ENCODE results near the gene BACE1-AS. TPM values are rescaled to one million over a fixed set of nuclear protein-coding genes. Genes with fewer than 3 reads are reported as not detected.

BACE1-AS gene
- total and polyA plus RNA-seq, 2 experiments from 2014 or later: 10.6 to 19.6 TPM

- no peak for DNase-seq (ENCODE audit: low spot score)
- H3K27me3 ChIP-seq (ENCODE audit: insufficient read depth): no peaks in the 10 kb centered on the region
- no peak for TF ChIP-seq EZH2 (IDR thresholded peaks at IDR 0.05; ENCODE audit: low read depth, unreplicated experiment)
- no peak for TF ChIP-seq REST (IDR thresholded peaks at IDR 0.05; ENCODE audit: unreplicated experiment)
- TF ChIP-seq ZNF331 (CRISPR knock-in tag; IDR thresholded peaks at IDR 0.05; ENCODE audit: low read depth): no peak
- TF ChIP-seq, protein P1, sequence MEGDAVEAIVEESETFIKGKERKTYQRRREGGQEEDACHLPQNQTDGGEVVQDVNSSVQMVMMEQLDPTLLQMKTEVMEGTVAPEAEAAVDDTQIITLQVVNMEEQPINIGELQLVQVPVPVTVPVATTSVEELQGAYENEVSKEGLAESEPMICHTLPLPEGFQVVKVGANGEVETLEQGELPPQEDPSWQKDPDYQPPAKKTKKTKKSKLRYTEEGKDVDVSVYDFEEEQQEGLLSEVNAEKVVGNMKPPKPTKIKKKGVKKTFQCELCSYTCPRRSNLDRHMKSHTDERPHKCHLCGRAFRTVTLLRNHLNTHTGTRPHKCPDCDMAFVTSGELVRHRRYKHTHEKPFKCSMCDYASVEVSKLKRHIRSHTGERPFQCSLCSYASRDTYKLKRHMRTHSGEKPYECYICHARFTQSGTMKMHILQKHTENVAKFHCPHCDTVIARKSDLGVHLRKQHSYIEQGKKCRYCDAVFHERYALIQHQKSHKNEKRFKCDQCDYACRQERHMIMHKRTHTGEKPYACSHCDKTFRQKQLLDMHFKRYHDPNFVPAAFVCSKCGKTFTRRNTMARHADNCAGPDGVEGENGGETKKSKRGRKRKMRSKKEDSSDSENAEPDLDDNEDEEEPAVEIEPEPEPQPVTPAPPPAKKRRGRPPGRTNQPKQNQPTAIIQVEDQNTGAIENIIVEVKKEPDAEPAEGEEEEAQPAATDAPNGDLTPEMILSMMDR (conservative IDR thresholded peaks at IDR 0.05; ENCODE audit: low read depth in 2 of 2): no peak
- TF ChIP-seq STAT1 (IDR thresholded peaks at IDR 0.05; ENCODE audit: unreplicated experiment): no peak
- no peak for TF ChIP-seq ZNF114 (CRISPR knock-in tag; IDR thresholded peaks at IDR 0.05)
- TF ChIP-seq, protein P2, sequence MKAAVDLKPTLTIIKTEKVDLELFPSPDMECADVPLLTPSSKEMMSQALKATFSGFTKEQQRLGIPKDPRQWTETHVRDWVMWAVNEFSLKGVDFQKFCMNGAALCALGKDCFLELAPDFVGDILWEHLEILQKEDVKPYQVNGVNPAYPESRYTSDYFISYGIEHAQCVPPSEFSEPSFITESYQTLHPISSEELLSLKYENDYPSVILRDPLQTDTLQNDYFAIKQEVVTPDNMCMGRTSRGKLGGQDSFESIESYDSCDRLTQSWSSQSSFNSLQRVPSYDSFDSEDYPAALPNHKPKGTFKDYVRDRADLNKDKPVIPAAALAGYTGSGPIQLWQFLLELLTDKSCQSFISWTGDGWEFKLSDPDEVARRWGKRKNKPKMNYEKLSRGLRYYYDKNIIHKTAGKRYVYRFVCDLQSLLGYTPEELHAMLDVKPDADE (IDR thresholded peaks at IDR 0.05): no peak
- TF ChIP-seq EZH2phosphoT487 (IDR thresholded peaks at IDR 0.05; ENCODE audit: unreplicated experiment): no peak
- TF ChIP-seq CREB1 (CRISPR knock-in tag; IDR thresholded peaks at IDR 0.05; ENCODE audit: low read depth): no peak
- no peak for TF ChIP-seq POLR2AphosphoS5 (IDR thresholded peaks at IDR 0.05; ENCODE audit: low read depth)
- TF ChIP-seq, protein P3, sequence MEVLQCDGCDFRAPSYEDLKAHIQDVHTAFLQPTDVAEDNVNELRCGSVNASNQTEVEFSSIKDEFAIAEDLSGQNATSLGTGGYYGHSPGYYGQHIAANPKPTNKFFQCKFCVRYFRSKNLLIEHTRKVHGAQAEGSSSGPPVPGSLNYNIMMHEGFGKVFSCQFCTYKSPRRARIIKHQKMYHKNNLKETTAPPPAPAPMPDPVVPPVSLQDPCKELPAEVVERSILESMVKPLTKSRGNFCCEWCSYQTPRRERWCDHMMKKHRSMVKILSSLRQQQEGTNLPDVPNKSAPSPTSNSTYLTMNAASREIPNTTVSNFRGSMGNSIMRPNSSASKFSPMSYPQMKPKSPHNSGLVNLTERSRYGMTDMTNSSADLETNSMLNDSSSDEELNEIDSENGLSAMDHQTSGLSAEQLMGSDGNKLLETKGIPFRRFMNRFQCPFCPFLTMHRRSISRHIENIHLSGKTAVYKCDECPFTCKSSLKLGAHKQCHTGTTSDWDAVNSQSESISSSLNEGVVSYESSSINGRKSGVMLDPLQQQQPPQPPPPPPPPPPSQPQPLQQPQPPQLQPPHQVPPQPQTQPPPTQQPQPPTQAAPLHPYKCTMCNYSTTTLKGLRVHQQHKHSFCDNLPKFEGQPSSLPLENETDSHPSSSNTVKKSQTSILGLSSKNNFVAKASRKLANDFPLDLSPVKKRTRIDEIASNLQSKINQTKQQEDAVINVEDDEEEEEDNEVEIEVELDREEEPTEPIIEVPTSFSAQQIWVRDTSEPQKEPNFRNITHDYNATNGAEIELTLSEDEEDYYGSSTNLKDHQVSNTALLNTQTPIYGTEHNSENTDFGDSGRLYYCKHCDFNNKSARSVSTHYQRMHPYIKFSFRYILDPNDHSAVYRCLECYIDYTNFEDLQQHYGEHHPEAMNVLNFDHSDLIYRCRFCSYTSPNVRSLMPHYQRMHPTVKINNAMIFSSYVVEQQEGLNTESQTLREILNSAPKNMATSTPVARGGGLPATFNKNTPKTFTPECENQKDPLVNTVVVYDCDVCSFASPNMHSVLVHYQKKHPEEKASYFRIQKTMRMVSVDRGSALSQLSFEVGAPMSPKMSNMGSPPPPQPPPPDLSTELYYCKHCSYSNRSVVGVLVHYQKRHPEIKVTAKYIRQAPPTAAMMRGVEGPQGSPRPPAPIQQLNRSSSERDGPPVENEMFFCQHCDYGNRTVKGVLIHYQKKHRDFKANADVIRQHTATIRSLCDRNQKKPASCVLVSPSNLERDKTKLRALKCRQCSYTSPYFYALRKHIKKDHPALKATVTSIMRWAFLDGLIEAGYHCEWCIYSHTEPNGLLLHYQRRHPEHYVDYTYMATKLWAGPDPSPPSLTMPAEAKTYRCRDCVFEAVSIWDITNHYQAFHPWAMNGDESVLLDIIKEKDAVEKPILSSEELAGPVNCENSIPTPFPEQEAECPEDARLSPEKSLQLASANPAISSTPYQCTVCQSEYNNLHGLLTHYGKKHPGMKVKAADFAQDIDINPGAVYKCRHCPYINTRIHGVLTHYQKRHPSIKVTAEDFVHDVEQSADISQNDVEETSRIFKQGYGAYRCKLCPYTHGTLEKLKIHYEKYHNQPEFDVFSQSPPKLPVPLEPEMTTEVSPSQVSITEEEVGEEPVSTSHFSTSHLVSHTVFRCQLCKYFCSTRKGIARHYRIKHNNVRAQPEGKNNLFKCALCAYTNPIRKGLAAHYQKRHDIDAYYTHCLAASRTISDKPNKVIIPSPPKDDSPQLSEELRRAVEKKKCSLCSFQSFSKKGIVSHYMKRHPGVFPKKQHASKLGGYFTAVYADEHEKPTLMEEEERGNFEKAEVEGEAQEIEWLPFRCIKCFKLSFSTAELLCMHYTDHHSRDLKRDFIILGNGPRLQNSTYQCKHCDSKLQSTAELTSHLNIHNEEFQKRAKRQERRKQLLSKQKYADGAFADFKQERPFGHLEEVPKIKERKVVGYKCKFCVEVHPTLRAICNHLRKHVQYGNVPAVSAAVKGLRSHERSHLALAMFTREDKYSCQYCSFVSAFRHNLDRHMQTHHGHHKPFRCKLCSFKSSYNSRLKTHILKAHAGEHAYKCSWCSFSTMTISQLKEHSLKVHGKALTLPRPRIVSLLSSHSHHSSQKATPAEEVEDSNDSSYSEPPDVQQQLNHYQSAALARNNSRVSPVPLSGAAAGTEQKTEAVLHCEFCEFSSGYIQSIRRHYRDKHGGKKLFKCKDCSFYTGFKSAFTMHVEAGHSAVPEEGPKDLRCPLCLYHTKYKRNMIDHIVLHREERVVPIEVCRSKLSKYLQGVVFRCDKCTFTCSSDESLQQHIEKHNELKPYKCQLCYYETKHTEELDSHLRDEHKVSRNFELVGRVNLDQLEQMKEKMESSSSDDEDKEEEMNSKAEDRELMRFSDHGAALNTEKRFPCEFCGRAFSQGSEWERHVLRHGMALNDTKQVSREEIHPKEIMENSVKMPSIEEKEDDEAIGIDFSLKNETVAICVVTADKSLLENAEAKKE (CRISPR knock-in tag; IDR thresholded peaks at IDR 0.05): no peak
- TF ChIP-seq NANOG (IDR thresholded peaks at IDR 0.05; ENCODE audit: borderline replicate concordance): no peak
- H3K9me2 ChIP-seq (ENCODE audit: insufficient read depth): no peaks in the 10 kb centered on the region
- no peak overlapping the region for H2AFZ ChIP-seq
- H3K9me3 Mint-ChIP-seq: no peaks in the 10 kb centered on the region
- no peak overlapping the region for H3K27ac Mint-ChIP-seq
- no peak overlapping the region for H3K4me3 Mint-ChIP-seq
- no peaks in the 10 kb centered on the region; the same call in 2 of the 3 replicates for H3K36me3 Mint-ChIP-seq (ENCODE audit: low read depth)
- peaks cover 19% of the 10 kb centered on the region for H3K4me1 Mint-ChIP-seq
- ATAC-seq: no peak
- H4K20me1 ChIP-seq (replicated peaks; ENCODE audit: insufficient read depth): no peaks in the 10 kb centered on the region; the same call in 1 of the 2 replicates
- H3F3A ChIP-seq (replicated peaks; ENCODE audit: low read depth): no peaks in the 10 kb centered on the region
- H3K4me1 ChIP-seq (ENCODE audit: insufficient read depth): peaks cover 17% of the 10 kb centered on the region; the same call in 1 of the 2 replicates
- H3K27ac ChIP-seq (ENCODE audit: low read depth): no peak overlapping the region
- H3K4me2 ChIP-seq: no peak overlapping the region
- H3K79me2 ChIP-seq (replicated peaks; ENCODE audit: insufficient read depth): no peaks in the 10 kb centered on the region
- H3K27me3 Mint-ChIP-seq (ENCODE audit: insufficient read depth, low read depth, poor library complexity): peaks cover 17% of the 10 kb centered on the region
- H3K36me3 ChIP-seq (ENCODE audit: insufficient read depth): no peaks in the 10 kb centered on the region
- H3K4me3 ChIP-seq: no peak overlapping the region
Observed at GRCh38 chr11:117296881-117297280, 5.7 kb downstream of the BACE1-AS start.
